Lung (tissue), 12 donors: Measurements from ENCODE around the gene STXBP4. TPM values are rescaled to one million over a fixed set of nuclear protein-coding genes. Genes with fewer than 3 reads are reported as not detected.

Experiments
- ATAC-seq: fragments of 200-7000 bp; cut with Tn5 transposase; one replicate; pipeline ENCODE4 v1.9.1; 2020; ENCODE audit warnings: moderate number of reproducible peaks; ENCODE audit not compliant: insufficient read depth, low FRiP score
- DNase-seq, 3 donors: peaks; one replicate each; pipeline ENCODE4 v3.0.0-alpha.2; 2013 to 2017
- H3K27ac ChIP-seq, 2 donors: one replicate each; pipeline ENCODE4 v1.5.1; 2013; ENCODE audit warnings: mild to moderate bottlenecking in 2 of 2, moderate library complexity in 2 of 2, control low read depth in 1 of 2, inconsistent platforms in 1 of 2, low read depth in 1 of 2, low read length in 1 of 2
- H3K27me3 ChIP-seq, 3 donors: one replicate each; pipeline ENCODE4 v1.5.1; 2013; ENCODE audit warnings: low read length in 2 of 3; ENCODE audit not compliant: control insufficient read depth in 3 of 3, insufficient read depth in 3 of 3
- H3K36me3 ChIP-seq, 4 donors: one replicate each; pipeline ENCODE4 v1.5.1; 2013; ENCODE audit warnings: low read length in 4 of 4, mild to moderate bottlenecking in 1 of 4, moderate library complexity in 1 of 4; ENCODE audit not compliant: control insufficient read depth in 4 of 4, insufficient read depth in 4 of 4
- H3K4me1 ChIP-seq, 5 donors: one replicate each; pipeline ENCODE4 v1.5.1; 2013; ENCODE audit warnings: low read length in 5 of 5, mild to moderate bottlenecking in 2 of 5, moderate library complexity in 1 of 5; ENCODE audit not compliant: control insufficient read depth in 5 of 5, insufficient read depth in 5 of 5
- H3K4me3 ChIP-seq: one replicate; pipeline ENCODE4 v1.5.1; 2013; ENCODE audit warnings: mild to moderate bottlenecking, control low read depth, moderate library complexity
- H3K9ac ChIP-seq, 2 donors: one replicate each; pipeline ENCODE4 v1.5.1; 2013; ENCODE audit warnings: low read length in 2 of 2, control low read depth in 1 of 2; ENCODE audit not compliant: insufficient read depth in 1 of 2
- H3K9me3 ChIP-seq, 4 donors: one replicate each; pipeline ENCODE4 v1.5.1; 2013; ENCODE audit warnings: low read length in 3 of 4, mild to moderate bottlenecking in 1 of 4, moderate library complexity in 1 of 4; ENCODE audit not compliant: control insufficient read depth in 4 of 4, insufficient read depth in 3 of 4
- WGBS, 2 donors: extraction: QIAGEN DNeasy Blood & Tissue Kit; methylation state at CpG; one replicate each; pipeline ENCODE4 v1.1.7; 2013; 5-methylcytosine and 5-hydroxymethylcytosine counted together
- polyA plus RNA-seq, 2 donors: library from polyadenylated mRNA; stranded (reverse); fragments of 200-250 nt; gene quantifications; one replicate each; pipeline ENCODE4 v1.2.1, GENCODE V29; 2013
- total RNA-seq, 2 donors: library from RNA; depleted of rRNA in 1 of 2; stranded (reverse); fragments of >200 nt in 1 of 2; gene quantifications; one replicate each; pipeline ENCODE4 v1.2.1, GENCODE V29; 2014 to 2021
- TF ChIP-seq, protein P1 (sequence below): IDR thresholded peaks from 2 replicates; pipeline ENCODE4 v1.5.1; 2012; ENCODE audit warnings: mild to moderate bottlenecking; ENCODE audit errors: control extremely low read depth, extremely low read depth
- donor health status: control.
- donor health status: control.
- donor health status: Bipolar disorder and iron deficiency.
- donor health status: healthy.
- donor health status: DM: yes; HTN: yes; CAD: no.

Gene STXBP4
- total and polyA plus RNA-seq, 4 donors, result 1.4 to 44.1 (median 7.7) TPM

DNA sequence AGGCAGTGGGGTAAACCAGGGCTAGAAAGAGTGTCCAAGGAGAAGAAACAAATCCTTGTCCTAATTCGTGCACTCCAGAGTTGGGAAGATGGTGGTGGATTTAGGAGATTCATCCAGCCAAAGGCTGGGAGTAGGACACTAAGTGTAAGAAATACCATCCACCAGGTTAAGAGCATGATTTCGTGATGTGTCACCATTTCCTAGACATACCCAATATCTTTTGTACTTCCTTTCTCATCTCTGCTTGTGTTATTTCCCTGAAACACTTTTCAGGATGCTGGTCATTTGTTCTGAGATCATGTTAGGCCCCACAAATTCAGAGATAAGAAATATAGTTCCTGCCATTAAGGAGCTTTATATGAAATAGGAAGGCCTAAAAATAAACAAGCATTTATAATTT lies 189.9 kb downstream of the STXBP4 start:
- Histone ChIP-seq H3K4me3 (no peak overlapping the region), H3K4me1 (peaks cover 0 to 5% (median 0%) of the 10 kb centered on the region in 5 donors), H3K9ac (no peak overlapping the region), H3K27ac (no peak overlapping the region), H3K9me3 (no peaks in the 10 kb centered on the region), H3K36me3 (peaks cover 0 to 7% (median 0%) of the 10 kb centered on the region in 4 donors), H3K27me3 (no peaks in the 10 kb centered on the region)
- TF ChIP-seq, protein P1, sequence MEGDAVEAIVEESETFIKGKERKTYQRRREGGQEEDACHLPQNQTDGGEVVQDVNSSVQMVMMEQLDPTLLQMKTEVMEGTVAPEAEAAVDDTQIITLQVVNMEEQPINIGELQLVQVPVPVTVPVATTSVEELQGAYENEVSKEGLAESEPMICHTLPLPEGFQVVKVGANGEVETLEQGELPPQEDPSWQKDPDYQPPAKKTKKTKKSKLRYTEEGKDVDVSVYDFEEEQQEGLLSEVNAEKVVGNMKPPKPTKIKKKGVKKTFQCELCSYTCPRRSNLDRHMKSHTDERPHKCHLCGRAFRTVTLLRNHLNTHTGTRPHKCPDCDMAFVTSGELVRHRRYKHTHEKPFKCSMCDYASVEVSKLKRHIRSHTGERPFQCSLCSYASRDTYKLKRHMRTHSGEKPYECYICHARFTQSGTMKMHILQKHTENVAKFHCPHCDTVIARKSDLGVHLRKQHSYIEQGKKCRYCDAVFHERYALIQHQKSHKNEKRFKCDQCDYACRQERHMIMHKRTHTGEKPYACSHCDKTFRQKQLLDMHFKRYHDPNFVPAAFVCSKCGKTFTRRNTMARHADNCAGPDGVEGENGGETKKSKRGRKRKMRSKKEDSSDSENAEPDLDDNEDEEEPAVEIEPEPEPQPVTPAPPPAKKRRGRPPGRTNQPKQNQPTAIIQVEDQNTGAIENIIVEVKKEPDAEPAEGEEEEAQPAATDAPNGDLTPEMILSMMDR, result no peak
- DNase-seq (no peak), ATAC-seq (no peak)
- WGBS, 2 donors, result 67 to 88% methylated on average over 2 of the region's 2 CpGs

DNA sequence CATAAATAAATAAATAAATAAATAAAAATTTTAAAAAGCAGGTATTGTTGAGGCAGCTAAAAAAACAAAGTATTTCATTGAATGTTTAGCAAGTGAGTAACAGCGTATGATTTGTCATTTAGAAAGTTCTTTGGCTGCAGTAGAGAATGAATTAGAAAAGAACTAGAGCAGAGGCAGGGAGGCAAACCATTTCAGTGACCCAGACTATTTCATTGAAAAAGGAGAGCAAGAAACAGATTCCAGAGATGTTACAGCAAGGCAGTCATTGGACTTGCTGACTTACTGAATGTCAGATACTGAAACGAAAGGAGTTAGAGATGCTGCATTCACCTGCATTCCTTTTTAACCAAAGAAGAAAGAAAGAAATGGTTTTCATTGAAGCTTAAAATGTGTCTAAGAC lies 190.7 kb downstream of the STXBP4 start:
- H3K9ac ChIP-seq, result no peak overlapping the region
- WGBS, 2 donors, result 96 to 100% methylated on average over 2 of the region's 2 CpGs
- H3K9me3 ChIP-seq, result no peaks in the 10 kb centered on the region
- H3K27me3 ChIP-seq, result no peaks in the 10 kb centered on the region
- ATAC-seq (no peak), DNase-seq (no peak)
- H3K36me3 ChIP-seq, result peaks cover 0 to 7% (median 0%) of the 10 kb centered on the region in 4 donors
- TF ChIP-seq, protein P1, result no peak
- H3K4me1 ChIP-seq, result peaks cover 0 to 5% (median 0%) of the 10 kb centered on the region in 5 donors
- H3K27ac ChIP-seq, result no peak overlapping the region
- H3K4me3 ChIP-seq, result no peak overlapping the region

DNA sequence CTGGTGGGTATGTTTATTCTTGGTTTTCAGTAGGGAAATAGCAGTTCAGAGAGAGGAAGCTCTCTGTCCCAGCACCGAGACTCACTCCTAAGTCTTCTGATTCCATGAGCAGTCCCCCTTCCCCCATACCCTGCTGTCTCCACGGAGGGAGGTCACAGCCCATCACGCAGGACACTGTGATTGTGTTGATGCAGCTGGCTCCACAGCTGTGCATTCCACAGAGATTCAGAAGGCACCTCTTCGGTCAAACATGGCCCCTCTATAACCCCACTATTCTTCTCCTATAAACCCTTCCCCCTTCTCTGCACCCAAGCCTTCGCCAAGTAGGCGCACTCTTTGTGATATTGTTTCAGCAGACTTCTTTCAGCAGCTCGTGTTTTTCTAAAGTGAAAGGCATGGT lies 191.9 kb downstream of the STXBP4 start:
- Histone ChIP-seq H3K36me3 (peaks cover 0 to 7% (median 0%) of the 10 kb centered on the region in 4 donors), H3K9me3 (no peaks in the 10 kb centered on the region), H3K4me3 (no peak overlapping the region), H3K27me3 (no peaks in the 10 kb centered on the region), H3K27ac (no peak overlapping the region), H3K9ac (no peak overlapping the region), H3K4me1 (peaks cover 0 to 5% (median 0%) of the 10 kb centered on the region in 5 donors)
- ATAC-seq (no peak), DNase-seq (no peak)
- TF ChIP-seq, protein P1, result no peak
- WGBS, 2 donors, result 85 to 92% methylated on average over 7 of the region's 7 CpGs

DNA sequence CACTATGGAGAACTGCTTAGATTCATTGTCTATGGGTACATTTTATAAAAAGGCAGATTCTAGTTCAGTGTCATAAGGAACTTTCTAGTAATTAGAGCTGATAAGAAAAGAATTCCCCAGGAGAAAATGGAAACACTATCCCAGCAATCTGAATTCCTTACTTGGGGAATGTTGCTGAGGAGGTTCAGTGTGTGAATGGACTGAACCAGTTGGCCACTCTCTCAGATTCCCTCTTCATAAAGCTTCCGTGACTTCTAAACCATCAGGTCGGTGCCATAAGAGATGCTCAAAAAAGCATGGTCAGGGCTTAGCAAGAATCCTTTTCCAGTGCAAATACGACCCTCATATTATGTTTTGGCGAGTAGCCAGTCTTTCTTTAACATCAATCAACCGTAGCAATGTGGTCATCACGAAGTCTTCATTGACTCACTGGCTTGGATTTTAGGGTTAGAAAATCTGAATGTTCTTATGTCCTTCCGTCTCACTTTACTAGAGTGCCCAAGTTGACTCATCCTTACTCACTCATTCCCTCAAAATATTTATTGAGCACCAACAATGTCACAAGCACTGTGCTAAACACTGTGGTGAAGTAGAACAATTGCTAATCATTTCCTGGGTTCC lies 193.5 kb downstream of the STXBP4 start:
- 87 to 91% methylated on average over 7 of the region's 7 CpGs for WGBS, 2 donors
- no peaks in the 10 kb centered on the region for H3K4me1 ChIP-seq
- no peak for DNase-seq

More for the DNA sequence above, 193.5 kb downstream of the STXBP4 start:
- Histone ChIP-seq H3K27me3 (no peaks in the 10 kb centered on the region), H3K9me3 (no peaks in the 10 kb centered on the region), H3K9ac (no peak overlapping the region), H3K27ac (no peak overlapping the region), H3K4me3 (no peak overlapping the region), H3K36me3 (peaks cover 0 to 7% (median 0%) of the 10 kb centered on the region in 4 donors)
- TF ChIP-seq, protein P1, result no peak
- ATAC-seq, result no peak
